Suprapubic skin (tissue), 4 donors: ENCODE results near the gene EPAS1. TPM values are rescaled to one million over a fixed set of nuclear protein-coding genes. Genes with fewer than 3 reads are reported as not detected.

ENCODE experiments used
- DNase-seq, 2 donors: peaks; one replicate each; pipeline ENCODE4 v3.0.0-alpha.2; 2019; ENCODE audit warnings: low spot score in 2 of 2
- H3K27ac ChIP-seq: fragments of 200-600 bp; sonication (generic); one replicate; pipeline ENCODE4 v1.5.1; 2019
- H3K27me3 ChIP-seq: fragments of 200-600 bp; sonication (generic); one replicate; pipeline ENCODE4 v1.5.1; 2019
- H3K36me3 ChIP-seq: fragments of 200-600 bp; sonication (generic); one replicate; pipeline ENCODE4 v1.5.1; 2019
- H3K4me1 ChIP-seq: fragments of 200-600 bp; sonication (generic); one replicate; pipeline ENCODE4 v1.5.1; 2019
- H3K4me3 ChIP-seq: fragments of 200-600 bp; sonication (generic); one replicate; pipeline ENCODE4 v1.5.1; 2019; ENCODE audit warnings: mild to moderate bottlenecking
- H3K9me3 ChIP-seq: fragments of 200-600 bp; sonication (generic); one replicate; pipeline ENCODE4 v1.5.1; 2019
- CTCF ChIP-seq, 2 donors: fragments of 200-600 bp in 1 of 2; fragments of 450-650 bp in 1 of 2; sonication (generic) in 1 of 2; IDR thresholded peaks; one replicate each; pipeline ENCODE4 v1.5.1; 2016 to 2019; ENCODE audit warnings: antibody characterized with exemption in 2 of 2, mild to moderate bottlenecking in 1 of 2, moderate library complexity in 1 of 2
- EP300 ChIP-seq: sonication (generic); formaldehyde crosslinking; IDR thresholded peaks from one replicate; pipeline ENCODE4 v1.6.1; 2017; ENCODE audit warnings: antibody characterized with exemption
- POLR2A ChIP-seq, 2 donors: fragments of 450-650 bp; IDR thresholded peaks; one replicate each; pipeline ENCODE4 v1.6.1; 2017; ENCODE audit warnings: antibody characterized with exemption in 2 of 2, mild to moderate bottlenecking in 2 of 2, moderate library complexity in 2 of 2
- POLR2AphosphoS5 ChIP-seq, 3 donors: sonication (generic); formaldehyde crosslinking; IDR thresholded peaks; one replicate each; pipeline ENCODE4 v1.6.1; 2017; ENCODE audit warnings: antibody characterized with exemption in 3 of 3
- WGBS: methylation state at CpG from one replicate; pipeline ENCODE4 v1.1.5; 2018; 5-methylcytosine and 5-hydroxymethylcytosine counted together
- total RNA-seq, 4 donors: library from RNA; depleted of rRNA; stranded (reverse); fragments of >200 nt; gene quantifications; one replicate each; pipeline ENCODE4 v1.1.0, GENCODE V29; 2016

EPAS1 gene
- total RNA-seq, 4 donors from 2014 or later: 110 to 271 (median 142) TPM

- 78% methylated on average over 1 of the region's 1 CpG for WGBS
- H3K27me3 ChIP-seq: no peaks in the 10 kb centered on the region
- H3K27ac ChIP-seq: no peak overlapping the region
- no peak for DNase-seq
- H3K4me3 ChIP-seq: no peak overlapping the region
- no peaks in the 10 kb centered on the region for H3K9me3 ChIP-seq
- peaks cover 94% of the 10 kb centered on the region for H3K4me1 ChIP-seq
- H3K36me3 ChIP-seq: no peaks in the 10 kb centered on the region
- TF ChIP-seq CTCF (IDR thresholded peaks at IDR 0.05): no peak
- TF ChIP-seq POLR2A (IDR thresholded peaks at IDR 0.05): no peak
- no peak for TF ChIP-seq EP300
- no peak for TF ChIP-seq POLR2AphosphoS5 (IDR thresholded peaks at IDR 0.05)
Measured at GRCh38 chr2:46328291-46328690, 31.1 kb downstream of the EPAS1 start.

- Histone ChIP-seq H3K4me3 (no peak overlapping the region), H3K27ac (peak overlapping the region; percentile 27), H3K4me1 (peaks cover 100% of the 10 kb centered on the region), H3K9me3 (no peaks in the 10 kb centered on the region), H3K27me3 (no peaks in the 10 kb centered on the region), H3K36me3 (no peaks in the 10 kb centered on the region)
- 94% methylated on average over 1 of the region's 1 CpG for WGBS
- TF ChIP-seq POLR2AphosphoS5 (IDR thresholded peaks at IDR 0.05): no peak
- TF ChIP-seq POLR2A (IDR thresholded peaks at IDR 0.05): no peak
- no peak for TF ChIP-seq EP300
- TF ChIP-seq CTCF (IDR thresholded peaks at IDR 0.05): no peak
- DNase-seq: no peak
Measured at GRCh38 chr2:46328829-46329228, 31.6 kb downstream of the EPAS1 start.

- peak overlapping the region; percentile 27 for H3K27ac ChIP-seq
Measured at GRCh38 chr2:46329340-46329739, 32.1 kb downstream of the EPAS1 start.

GRCh38 chr2:46329803-46330775 is 32.9 kb downstream of the EPAS1 start:
- TF ChIP-seq POLR2AphosphoS5 (IDR thresholded peaks at IDR 0.05): no peak
- Histone ChIP-seq H3K4me3 (no peak overlapping the region), H3K4me1 (peaks cover 98% of the 10 kb centered on the region), H3K36me3 (no peaks in the 10 kb centered on the region), H3K27ac (peak overlapping the region; percentile 69), H3K9me3 (no peaks in the 10 kb centered on the region), H3K27me3 (no peaks in the 10 kb centered on the region)
- 48% methylated on average over 7 of the region's 7 CpGs for WGBS
- DNase-seq: peak in 1 of 2 donors; percentile 18

More at GRCh38 chr2:46329340-46329739, 32.1 kb downstream of the EPAS1 start:
- no peaks in the 10 kb centered on the region for H3K27me3 ChIP-seq
- TF ChIP-seq EP300 (no peak), POLR2A (IDR thresholded peaks at IDR 0.05) (no peak), CTCF (IDR thresholded peaks at IDR 0.05) (no peak), POLR2AphosphoS5 (IDR thresholded peaks at IDR 0.05) (no peak)
- H3K4me1 ChIP-seq: peaks cover 100% of the 10 kb centered on the region
- WGBS: 94% methylated on average over 13 of the region's 13 CpGs
- H3K36me3 ChIP-seq: no peaks in the 10 kb centered on the region
- no peaks in the 10 kb centered on the region for H3K9me3 ChIP-seq
- H3K4me3 ChIP-seq: no peak overlapping the region
- no peak for DNase-seq

- no peak for DNase-seq
- TF ChIP-seq POLR2A (IDR thresholded peaks at IDR 0.05): no peak
- no peak for TF ChIP-seq EP300
- no peak for TF ChIP-seq CTCF (IDR thresholded peaks at IDR 0.05)
- TF ChIP-seq POLR2AphosphoS5 (IDR thresholded peaks at IDR 0.05): no peak
- peak overlapping the region; percentile 69 for H3K27ac ChIP-seq
- no peaks in the 10 kb centered on the region for H3K9me3 ChIP-seq
- H3K4me3 ChIP-seq: no peak overlapping the region
- H3K27me3 ChIP-seq: no peaks in the 10 kb centered on the region
- 41% methylated on average over 8 of the region's 8 CpGs for WGBS
- H3K4me1 ChIP-seq: peaks cover 94% of the 10 kb centered on the region
- H3K36me3 ChIP-seq: no peaks in the 10 kb centered on the region
Measured at GRCh38 chr2:46331109-46331766, 34.0 kb downstream of the EPAS1 start.
